Gastrocnemius medialis (tissue), 4 donors: Measurements from ENCODE around the gene INHA. TPM values are rescaled to one million over a fixed set of nuclear protein-coding genes. Genes with fewer than 3 reads are reported as not detected.

Experiments
- ATAC-seq, 2 donors: fragments of 150-250 bp; one replicate each; pipeline ENCODE4 v1.9.1; 2016
- DNase-seq, 2 donors: peaks; one replicate each; pipeline ENCODE4 v3.0.0-alpha.2; 2019
- H3K27ac ChIP-seq, 4 donors: fragments of 200-600 bp; sonication (generic); 1 replicate in 1 of 4; 2 replicates in 3 of 4; pipeline ENCODE4 v1.5.1; 2016 to 2018; ENCODE audit warnings: mild to moderate bottlenecking in 2 of 4, moderate library complexity in 1 of 4
- H3K27me3 ChIP-seq, 3 donors: fragments of 200-600 bp; sonication (generic) in 2 of 3; 1 replicate in 1 of 3; 2 replicates in 2 of 3; pipeline versions ENCODE4 v1.5.1 to v1.6.0; 2016 to 2019; ENCODE audit warnings: mild to moderate bottlenecking in 1 of 3, moderate library complexity in 1 of 3
- H3K36me3 ChIP-seq, 2 donors: fragments of 200-600 bp; sonication (generic) in 1 of 2; one replicate each; pipeline ENCODE4 v1.5.1; 2017 to 2018
- H3K4me1 ChIP-seq, 2 donors: fragments of 200-600 bp; sonication (generic) in 1 of 2; one replicate each; pipeline ENCODE4 v1.5.1; 2016 to 2017; ENCODE audit warnings: mild to moderate bottlenecking in 2 of 2
- H3K4me3 ChIP-seq, 4 donors: fragments of 200-600 bp; sonication (generic) in 3 of 4; 1 replicate in 1 of 4; 2 replicates in 3 of 4; pipeline ENCODE4 v1.5.1; 2016 to 2019; ENCODE audit warnings: mild to moderate bottlenecking in 2 of 4
- H3K9me3 ChIP-seq, 3 donors: fragments of 200-600 bp; sonication (generic) in 2 of 3; 1 replicate in 1 of 3; 2 replicates in 2 of 3; pipeline ENCODE4 v1.5.1; 2016 to 2019
- CTCF ChIP-seq, 5 experiments: fragments of 450-650 bp in 3 of 5; fragments of 200-600 bp in 2 of 5; sonication (generic) in 2 of 5; IDR thresholded peaks in 4 of 5; conservative IDR thresholded peaks in 1 of 5; 1 replicate in 4 of 5; 2 replicates in 1 of 5; pipeline ENCODE4 v1.5.1; 2016 to 2019; ENCODE audit warnings: antibody characterized with exemption in 5 of 5, mild to moderate bottlenecking in 3 of 5, moderate library complexity in 3 of 5
- POLR2A ChIP-seq, 2 donors: fragments of 450-650 bp; IDR thresholded peaks; one replicate each; pipeline ENCODE4 v1.6.1; 2017; ENCODE audit warnings: antibody characterized with exemption in 2 of 2, mild to moderate bottlenecking in 2 of 2, moderate library complexity in 2 of 2
- in situ Hi-C, 4 donors: fragments of 200-750 bp; cut with MboI; loops; one replicate each; pipeline versions ENCODE4 v1.15.0 to v1.8.0; 2017; ENCODE audit warnings: low sequenced_read_pairs in 4 of 4
- intact Hi-C: fragments of 100-400 bp; cut with DNase I; formaldehyde crosslinking; loops from one replicate; pipeline ENCODE4 v1.15.1; 2023; ENCODE audit warnings: low total_unique reads
- total RNA-seq, 4 donors: library from RNA; depleted of rRNA; stranded (reverse); fragments of >200 nt; gene quantifications; one replicate each; pipeline versions ENCODE4 v1.1.0 to v1.2.3, GENCODE V29; 2016

The INHA gene
- total RNA-seq, 4 donors from 2014 or later, result 0.29 to 3.5 TPM; not detected in 2

- intact Hi-C loops (no loop called here), in situ Hi-C loops (no loop called here)
- Histone ChIP-seq H3K36me3 (peaks cover 0 to 42% of the 10 kb centered on the region in 2 donors), H3K9me3 (no peaks in the 10 kb centered on the region), H3K4me1 (peaks cover 0 to 4% of the 10 kb centered on the region in 2 donors), H3K4me3 (no peak overlapping the region), H3K27ac (no peak overlapping the region), H3K27me3 (no peaks in the 10 kb centered on the region)
- no peak for TF ChIP-seq CTCF (IDR thresholded peaks at IDR 0.05 in 4 of 5, conservative IDR thresholded peaks at IDR 0.05 in 1 of 5)
- TF ChIP-seq POLR2A (IDR thresholded peaks at IDR 0.05), result no peak
- no peak for ATAC-seq
- no peak for DNase-seq
Observed at GRCh38 chr2:219614076-219614860, 42.2 kb downstream of the INHA start.

GRCh38 chr2:219615036-219615435 lies 42.9 kb downstream of the INHA start:
- no peak for ATAC-seq
- in situ Hi-C loops (no loop called here), intact Hi-C loops (no loop called here)
- H3K27ac ChIP-seq, result no peak overlapping the region
- H3K36me3 ChIP-seq, result peaks cover 0 to 41% of the 10 kb centered on the region in 2 donors
- H3K4me1 ChIP-seq, result no peaks in the 10 kb centered on the region
- TF ChIP-seq CTCF (IDR thresholded peaks at IDR 0.05 in 4 of 5, conservative IDR thresholded peaks at IDR 0.05 in 1 of 5) (no peak), POLR2A (IDR thresholded peaks at IDR 0.05) (no peak)
- no peak for DNase-seq
- H3K9me3 ChIP-seq, result no peaks in the 10 kb centered on the region
- no peaks in the 10 kb centered on the region for H3K27me3 ChIP-seq
- no peak overlapping the region for H3K4me3 ChIP-seq

- ATAC-seq (no peak), DNase-seq (no peak)
- intact Hi-C loops, result no loop called here
- H3K9me3 ChIP-seq, result no peaks in the 10 kb centered on the region
- no peak overlapping the region for H3K4me3 ChIP-seq
- no peaks in the 10 kb centered on the region for H3K4me1 ChIP-seq
- peaks cover 0 to 37% of the 10 kb centered on the region in 2 donors for H3K36me3 ChIP-seq
- H3K27ac ChIP-seq, result no peak overlapping the region
- no peaks in the 10 kb centered on the region for H3K27me3 ChIP-seq
- in situ Hi-C loops, result no loop called here
- TF ChIP-seq CTCF (IDR thresholded peaks at IDR 0.05 in 4 of 5, conservative IDR thresholded peaks at IDR 0.05 in 1 of 5), result no peak
Observed at GRCh38 chr2:219615894-219616293, 43.8 kb downstream of the INHA start.

- Histone ChIP-seq H3K4me1 (no peaks in the 10 kb centered on the region), H3K27ac (no peak overlapping the region), H3K9me3 (no peaks in the 10 kb centered on the region), H3K36me3 (peaks cover 0 to 35% of the 10 kb centered on the region in 2 donors), H3K27me3 (no peaks in the 10 kb centered on the region), H3K4me3 (no peak overlapping the region)
- ATAC-seq (no peak), DNase-seq (no peak)
- in situ Hi-C loops, result no loop called here
- TF ChIP-seq CTCF (IDR thresholded peaks at IDR 0.05 in 4 of 5, conservative IDR thresholded peaks at IDR 0.05 in 1 of 5) (no peak), POLR2A (IDR thresholded peaks at IDR 0.05) (no peak)
- intact Hi-C loops, result no loop called here
Observed at GRCh38 chr2:219616550-219616949, 44.4 kb downstream of the INHA start.
